HG02840 (cell line): ENCODE results near the gene SBK2.

Experiments used
- ATAC-seq: cut with Tn5 transposase; IDR thresholded peaks from one replicate; pipeline ENCODE4 v1.9.1; 2021; ENCODE audit warnings: mild to moderate bottlenecking, moderate library complexity, moderate number of reproducible peaks; ENCODE audit not compliant: unreplicated experiment, low FRiP score

The SBK2 gene

DNA sequence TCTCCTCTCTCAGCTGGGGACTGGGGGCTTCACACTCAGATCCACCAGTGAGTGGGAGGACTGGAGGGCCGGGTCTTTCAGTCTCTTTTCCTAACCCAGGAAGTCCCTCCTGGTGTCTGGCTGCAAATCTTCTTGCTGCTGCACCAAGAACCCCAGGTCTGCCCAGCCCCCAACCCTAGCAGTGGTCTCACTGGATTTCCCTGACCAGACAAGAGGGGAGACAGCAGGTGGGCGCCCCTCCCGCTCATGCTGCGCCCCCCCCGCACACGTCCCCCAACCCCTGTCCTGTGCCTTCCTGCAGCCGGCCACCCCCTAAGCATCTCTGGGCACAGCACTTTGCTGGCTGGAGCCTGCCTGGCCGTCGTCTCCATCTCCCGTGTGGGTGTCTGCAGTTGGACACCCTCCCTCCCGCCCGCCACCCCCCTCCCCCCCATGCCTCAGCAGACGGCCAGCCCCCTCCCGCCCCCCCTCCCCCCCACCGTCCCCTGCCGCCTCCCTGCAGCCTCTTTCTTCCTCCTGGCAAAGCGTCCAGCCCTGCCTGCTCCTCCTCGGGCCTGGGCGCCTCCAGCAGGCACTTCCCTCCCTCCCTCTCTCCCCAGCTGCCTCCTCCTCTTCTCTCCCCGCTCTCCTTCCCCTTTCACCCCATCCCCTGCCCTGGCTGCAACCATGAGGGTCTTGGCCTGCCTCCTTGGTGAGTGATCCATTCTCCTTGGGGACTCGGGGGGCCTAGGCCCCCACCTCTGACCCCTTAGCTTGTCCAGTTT lies 48.8 kb downstream of the SBK2 start, which contains the start of gene SSC5D:
SSC5D (plus strand) TSS at position 513 of the 764 bp plus-strand sequence; CDS start at position 667, 154 bp downstream.
- no peak for ATAC-seq

DNA sequence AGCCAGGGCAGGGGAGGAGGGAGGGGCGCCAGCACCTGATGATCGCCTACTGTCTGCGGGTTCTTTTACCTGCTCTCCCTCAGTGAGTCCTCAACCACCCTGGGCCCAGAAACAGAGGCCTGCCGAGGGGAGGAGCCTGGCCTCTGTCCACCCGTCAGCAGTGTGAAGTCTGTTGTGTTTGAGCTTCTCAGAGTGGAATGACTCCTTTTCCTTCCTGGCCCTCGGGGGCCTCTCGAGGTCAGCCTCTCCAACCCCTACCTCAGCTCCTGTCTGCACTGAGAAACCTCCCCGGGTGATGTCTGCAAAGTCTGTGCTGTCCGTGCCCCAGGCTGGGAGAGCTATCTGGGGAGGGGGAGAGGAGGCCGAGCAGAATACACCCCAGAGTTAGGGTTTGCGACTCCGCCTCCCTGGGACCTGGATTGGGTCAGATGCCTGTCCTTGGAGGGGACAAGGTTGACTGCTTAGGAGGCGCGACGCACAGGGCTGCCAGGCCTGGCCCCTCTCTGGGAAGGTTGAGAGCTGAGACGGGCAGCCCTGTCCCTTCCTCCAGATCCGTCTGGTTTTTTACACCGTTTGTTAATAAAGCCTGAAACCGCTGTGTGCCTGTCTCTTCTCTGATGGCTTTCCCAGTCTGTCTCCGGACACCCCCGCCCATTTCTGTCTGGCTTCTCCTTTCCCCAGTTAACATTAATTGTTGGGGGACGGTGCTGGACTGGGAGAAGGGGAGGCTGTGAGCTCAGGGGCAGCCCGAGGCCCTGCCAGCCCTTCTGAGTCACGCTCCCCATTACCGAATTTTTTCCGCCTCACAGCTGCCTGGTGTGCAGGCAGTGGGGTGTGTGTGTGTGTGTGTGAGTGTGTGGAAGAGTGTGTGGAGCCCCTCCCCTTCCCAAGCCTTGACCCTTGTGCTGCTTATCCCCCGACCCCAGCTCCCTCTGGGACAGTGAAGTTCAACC lies 49.7 kb downstream of the SBK2 start:
- ATAC-seq = no peak

DNA sequence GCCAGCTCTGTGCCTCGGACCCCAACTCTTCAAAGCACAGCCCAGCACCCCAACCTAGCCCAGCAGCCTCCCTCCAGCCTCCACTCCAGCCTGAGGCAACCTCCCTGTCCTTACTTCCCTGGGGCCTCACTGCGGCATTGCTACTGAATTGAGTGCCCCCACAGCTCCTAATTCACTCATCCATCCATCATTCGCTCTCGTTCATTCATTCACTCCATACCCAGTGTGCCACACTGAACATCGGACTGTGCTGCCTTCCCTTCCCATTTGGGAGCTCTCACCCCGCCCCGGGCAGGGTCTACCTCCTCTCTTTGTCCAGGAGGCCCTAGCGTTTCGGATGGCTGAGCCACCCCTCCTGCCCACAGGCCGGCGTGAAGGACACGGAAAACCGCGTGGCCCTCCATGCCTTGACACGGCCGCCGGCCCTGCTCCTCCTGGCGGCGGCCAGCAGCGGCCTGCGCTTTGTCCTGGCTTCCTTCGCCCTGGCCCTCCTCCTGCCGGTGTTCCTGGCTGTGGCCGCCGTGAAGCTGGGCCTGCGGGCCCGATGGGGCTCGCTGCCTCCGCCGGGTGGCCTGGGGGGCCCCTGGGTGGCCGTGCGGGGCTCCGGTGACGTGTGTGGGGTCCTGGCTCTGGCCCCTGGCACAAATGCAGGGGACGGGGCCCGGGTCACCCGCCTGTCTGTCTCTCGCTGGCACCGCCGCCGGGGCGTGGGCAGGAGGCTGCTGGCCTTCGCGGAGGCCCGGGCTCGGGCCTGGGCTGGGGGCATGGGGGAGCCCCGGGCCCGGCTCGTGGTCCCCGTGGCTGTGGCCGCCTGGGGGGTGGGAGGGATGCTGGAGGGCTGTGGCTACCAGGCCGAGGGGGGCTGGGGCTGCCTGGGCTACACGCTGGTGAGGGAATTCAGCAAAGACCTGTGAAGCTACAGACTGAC lies 50.6 kb downstream of the SBK2 start:
- no peak for ATAC-seq

DNA sequence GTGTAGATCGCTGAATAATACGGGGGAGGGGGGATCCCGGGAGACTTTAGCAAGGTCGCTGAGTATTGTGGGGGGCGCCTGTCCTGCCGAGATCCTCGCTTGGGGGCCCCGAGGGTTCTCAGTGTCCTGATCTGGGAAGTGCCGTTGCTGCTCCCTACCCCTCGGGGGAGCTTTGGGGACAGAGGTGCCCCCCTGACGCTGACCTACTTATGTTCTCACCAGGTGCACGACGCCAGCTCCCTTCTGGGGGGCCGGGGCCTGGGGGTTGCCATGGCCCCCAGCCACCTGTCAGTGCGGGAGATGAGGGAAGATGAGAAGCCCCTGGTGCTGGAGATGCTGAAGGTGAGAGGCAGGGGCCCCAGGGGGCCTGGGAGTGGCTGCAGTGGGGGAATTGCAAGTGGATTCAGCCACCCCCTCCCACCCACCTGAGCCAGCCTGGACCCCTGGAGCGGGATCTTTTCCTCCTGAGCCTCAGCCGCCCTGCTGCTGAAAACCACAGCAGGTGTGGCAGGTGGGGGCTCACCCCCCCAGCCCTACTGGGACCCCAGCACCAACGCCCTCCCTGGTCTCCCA lies 51.4 kb downstream of the SBK2 start:
- ATAC-seq = no peak

- no peak for ATAC-seq
Measured at GRCh38 chr19:55484593-55485438, 52.1 kb downstream of the SBK2 start, which contains the start of gene NAT14. TSS of gene NAT14 (plus strand) at chr19:55485188. CDS start at chr19:55485709, 521 bp downstream.

- ATAC-seq = no peak
Measured at GRCh38 chr19:55483706-55484592, 53.0 kb downstream of the SBK2 start.

DNA sequence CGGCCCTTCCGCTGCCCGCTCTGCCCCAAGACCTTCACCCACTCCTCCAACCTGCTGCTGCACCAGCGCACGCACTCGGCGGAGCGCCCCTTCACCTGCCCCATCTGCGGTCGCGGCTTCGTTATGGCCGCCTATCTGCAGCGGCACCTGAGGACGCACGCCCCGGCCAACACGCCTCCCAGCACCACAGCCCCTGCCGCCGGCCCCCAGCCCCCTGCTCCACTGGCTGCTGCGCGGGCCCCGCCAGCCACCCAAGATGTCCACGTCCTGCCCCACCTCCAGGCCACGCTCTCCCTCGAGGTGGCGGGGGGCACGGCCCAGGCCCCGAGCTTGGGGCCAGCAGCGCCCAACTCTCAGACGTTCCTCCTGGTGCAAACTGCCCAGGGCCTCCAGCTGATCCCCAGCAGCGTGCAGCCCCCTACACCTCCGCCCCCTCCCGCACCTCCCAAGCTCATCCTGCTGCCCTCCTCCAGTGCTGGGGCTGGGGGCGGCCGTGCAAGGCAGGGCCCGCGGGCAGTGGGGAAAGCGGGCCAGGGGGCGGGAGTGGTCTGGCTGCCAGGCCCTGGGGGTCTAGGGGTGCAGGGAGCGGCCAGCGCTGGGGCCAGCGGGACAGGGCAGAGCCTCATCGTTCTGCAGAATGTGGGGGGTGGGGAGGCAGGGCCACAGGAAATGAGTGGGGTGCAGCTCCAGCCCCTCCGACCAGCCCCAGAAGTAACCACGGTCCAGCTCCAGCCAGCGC lies 53.8 kb downstream of the SBK2 start:
- ATAC-seq = no peak

- no peak for ATAC-seq
Measured at GRCh38 chr19:55482156-55482961, 54.6 kb downstream of the SBK2 start.

GRCh38 chr19:55481794-55482155 lies 55.2 kb downstream of the SBK2 start:
- no peak for ATAC-seq

DNA sequence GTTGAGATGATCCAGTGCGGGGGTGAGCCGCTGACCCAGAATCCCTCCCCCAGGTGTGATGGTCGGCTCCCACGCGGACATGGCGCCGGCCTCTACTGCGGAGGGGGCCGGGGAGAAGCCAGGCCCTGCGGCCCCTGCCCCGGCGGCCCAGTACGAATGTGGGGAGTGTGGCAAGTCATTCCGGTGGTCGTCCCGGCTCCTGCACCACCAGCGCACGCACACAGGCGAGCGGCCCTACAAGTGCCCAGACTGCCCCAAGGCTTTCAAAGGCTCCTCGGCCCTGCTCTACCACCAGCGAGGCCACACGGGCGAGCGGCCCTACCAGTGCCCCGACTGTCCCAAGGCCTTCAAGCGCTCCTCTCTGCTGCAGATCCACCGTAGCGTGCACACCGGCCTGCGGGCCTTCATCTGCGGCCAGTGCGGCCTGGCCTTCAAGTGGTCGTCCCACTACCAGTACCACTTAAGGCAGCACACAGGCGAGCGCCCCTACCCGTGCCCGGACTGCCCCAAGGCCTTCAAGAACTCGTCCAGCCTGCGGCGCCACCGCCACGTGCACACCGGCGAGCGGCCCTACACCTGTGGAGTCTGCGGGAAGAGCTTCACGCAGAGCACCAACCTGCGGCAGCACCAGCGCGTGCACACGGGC lies 55.7 kb downstream of the SBK2 start:
- ATAC-seq = no peak

DNA sequence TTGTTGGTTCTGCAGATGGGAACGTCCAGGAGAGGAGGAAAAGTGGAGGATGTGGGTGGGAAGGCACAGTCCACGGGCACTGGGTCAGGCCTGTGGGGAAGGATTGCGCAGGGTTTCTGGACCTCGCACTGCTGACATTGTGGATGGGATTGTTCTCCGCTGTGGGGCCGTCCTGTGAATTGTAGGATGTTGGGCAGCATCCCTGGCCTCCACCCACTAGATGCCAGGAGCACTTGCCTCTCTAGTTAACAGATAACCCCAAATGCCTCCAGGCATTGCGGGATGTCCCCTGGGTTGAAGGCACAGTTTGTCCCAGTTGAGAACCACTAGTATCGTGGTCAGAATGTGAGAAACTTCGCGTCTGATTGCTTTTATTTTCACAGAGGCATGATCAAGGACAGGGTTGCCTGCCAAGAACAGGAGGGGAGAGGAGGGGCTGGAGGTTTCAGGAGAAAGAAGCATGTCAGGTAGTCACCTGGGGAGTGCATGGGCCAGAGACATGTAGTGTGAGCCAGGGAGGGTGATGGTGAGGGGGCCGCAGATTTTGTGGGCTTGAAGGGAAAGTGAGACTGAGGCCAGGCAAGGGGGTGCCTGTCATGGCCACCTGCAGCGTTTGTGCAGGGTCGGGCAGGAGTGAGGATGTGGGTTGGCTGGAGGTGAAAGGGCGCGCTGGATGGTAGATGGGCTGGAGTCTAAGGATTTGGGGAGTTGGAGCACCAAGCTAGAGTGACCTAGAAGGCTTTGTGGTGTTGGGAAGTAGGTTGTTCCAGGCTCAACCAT lies 57.3 kb downstream of the SBK2 start:
- ATAC-seq = no peak

GRCh38 chr19:55479045-55479444 lies 57.9 kb downstream of the SBK2 start:
- ATAC-seq = no peak
